HG02870 (cell line): ENCODE measurements around the gene NPDC1.
"Not testable (repeated sequence)": the region's sequence is repeated elsewhere in the genome, so short reads cannot be mapped to it uniquely, and the experiment has no call there.

Experiments used
- ATAC-seq: cut with Tn5 transposase; IDR thresholded peaks from one replicate; pipeline ENCODE4 v1.9.1; 2021; ENCODE audit warnings: mild to moderate bottlenecking, moderate library complexity; ENCODE audit not compliant: unreplicated experiment

Gene NPDC1

DNA sequence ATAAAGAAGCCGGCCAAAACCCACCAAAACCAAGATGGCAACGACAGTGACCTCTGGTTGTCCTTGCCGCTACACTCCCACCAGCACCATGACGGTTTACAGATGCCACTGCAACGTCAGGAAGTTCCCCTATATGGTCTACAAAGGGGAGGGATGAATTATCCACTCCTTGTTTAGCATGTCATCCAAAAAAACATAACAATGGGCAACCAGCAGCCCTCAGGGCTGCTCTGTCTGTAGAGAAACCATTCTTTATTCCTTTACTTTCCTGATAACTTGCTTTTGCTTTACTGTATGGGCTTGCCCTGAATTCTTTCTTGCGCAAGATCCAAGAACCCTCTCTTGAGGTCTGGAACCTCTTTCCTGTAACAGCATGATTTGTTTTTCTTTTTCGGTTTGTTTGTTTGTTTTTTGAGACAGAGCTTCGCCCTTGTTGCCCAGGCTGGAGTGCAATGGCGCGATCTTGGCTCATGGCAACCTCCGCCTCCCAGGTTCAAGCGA is 29.3 kb upstream of the NPDC1 start:
- ATAC-seq, result no peak

- ATAC-seq, result no peak
Observed at GRCh38 chr9:137074657-137075274, 28.8 kb upstream of the NPDC1 start.

GRCh38 chr9:137073992-137074399 is 28.0 kb upstream of the NPDC1 start:
- ATAC-seq, result no peak

- ATAC-seq, result no peak
Observed at GRCh38 chr9:137071282-137071681, 25.3 kb upstream of the NPDC1 start.

GRCh38 chr9:137070906-137071275 is 24.9 kb upstream of the NPDC1 start:
- peak; percentile 11 for ATAC-seq

DNA sequence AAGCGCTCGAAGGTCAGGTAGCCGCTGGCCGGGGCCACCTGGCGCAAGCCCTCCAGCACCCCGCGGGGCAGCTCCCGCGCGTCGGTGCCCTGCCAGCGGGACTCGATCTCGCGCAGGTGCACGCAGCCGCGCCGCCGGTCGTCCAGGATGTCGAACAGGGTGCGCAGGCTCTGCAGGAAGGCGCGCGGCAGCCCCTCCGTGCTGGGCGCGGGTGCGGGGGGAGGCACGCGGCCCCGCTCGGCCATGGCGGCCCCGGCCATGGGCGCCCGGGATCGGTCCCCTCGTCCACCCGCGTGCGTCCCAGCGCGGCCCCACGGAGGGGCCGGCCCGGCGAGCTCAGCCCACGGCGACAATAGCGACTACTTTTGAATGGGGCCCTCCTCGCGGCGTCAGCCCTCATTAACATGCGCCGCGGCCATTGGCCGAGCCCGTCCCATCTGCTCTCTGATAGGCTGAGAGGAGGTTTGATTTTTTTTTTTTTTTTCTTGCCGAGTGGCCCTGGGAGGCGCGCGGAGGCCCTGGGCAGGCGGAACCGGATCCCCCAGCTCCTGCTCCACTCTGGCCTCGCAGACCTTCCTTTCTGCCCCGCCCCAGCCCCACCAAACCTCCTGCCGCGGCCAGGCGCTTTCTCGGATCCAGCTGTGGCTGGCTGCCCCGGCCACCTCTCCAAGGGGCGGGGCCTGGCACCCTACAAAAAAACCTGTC is 24.4 kb upstream of the NPDC1 start, which contains the start of gene SAPCD2:
SAPCD2 (minus strand) TSS at position 357 of the 705 bp plus-strand sequence; CDS start at position 260, 97 bp downstream.
- ATAC-seq, result peak; percentile 69

DNA sequence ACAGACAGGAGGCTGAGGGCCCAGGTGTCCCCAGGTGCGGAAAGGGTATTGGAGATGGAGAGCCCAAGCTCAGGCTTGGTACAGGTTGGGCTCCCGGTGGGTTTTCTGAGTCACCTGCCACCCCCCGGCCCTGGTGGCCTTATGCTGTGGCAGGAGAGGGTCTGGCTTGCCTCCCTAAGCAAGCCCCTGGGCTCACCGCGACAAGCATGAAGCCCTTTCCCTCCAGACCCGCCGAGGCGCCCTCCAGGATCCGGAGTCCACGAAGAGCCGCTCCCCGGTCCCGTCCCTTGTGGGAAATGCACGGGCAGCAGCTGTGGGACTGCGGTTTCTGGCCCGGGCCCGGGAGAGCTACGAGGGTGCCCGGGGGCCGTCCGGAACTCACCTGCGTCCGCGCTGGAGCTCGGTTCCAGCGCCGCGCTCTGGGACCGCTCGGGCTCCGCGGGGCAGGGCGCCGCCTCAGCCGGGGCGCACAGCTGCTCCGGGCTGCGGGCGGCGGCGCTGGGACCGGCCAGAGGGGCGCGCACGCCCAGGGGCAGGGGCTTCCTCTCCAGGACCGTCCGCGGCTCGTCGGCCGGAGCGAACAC is 23.6 kb upstream of the NPDC1 start:
- ATAC-seq, result no peak

DNA sequence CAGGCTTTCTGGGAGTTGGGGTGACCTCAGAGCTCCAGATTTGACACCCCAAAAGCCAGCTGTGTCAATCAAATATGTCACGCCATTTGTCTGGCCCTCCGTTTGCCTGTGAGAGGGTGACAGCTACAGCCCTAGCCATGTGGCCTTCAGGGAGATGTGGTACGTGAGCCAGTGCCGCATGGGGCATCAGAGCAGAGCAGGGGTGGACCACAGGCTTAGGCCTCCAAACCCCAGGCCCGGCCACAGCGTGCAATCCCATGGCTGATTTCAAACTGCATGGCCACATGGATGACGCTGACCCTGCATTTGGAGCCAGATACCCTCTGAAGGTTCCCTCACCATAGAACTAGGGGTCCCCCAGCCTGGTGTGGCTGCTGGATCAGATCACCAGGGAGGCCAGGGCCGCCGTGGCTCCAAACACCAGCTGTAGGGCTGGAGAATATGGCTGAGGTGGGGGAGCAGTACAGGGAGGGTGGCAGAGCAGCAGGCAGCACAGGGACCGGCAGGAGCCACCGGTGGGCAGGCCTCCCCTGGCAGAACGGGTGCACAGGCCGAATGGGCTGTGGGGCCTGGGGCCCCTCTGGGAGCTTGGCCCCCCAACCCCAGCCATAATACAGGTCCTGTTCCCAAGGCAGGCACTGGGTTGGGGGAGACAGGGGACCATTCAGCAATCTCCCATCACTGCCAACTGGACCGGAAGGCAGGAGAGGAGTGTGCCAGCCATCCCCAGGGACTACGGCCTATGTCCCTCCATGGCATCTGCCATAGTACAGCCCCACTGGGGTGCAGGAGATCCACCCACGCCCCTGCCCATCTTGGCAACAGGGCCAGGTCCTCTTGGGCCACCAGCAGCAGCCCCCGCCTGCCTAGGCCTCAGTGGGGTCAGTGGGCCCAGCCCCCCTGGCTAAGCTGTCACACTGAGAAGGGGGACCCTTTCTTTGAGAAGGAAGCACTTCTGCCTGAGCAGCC is 22.8 kb upstream of the NPDC1 start:
- ATAC-seq, result no peak

DNA sequence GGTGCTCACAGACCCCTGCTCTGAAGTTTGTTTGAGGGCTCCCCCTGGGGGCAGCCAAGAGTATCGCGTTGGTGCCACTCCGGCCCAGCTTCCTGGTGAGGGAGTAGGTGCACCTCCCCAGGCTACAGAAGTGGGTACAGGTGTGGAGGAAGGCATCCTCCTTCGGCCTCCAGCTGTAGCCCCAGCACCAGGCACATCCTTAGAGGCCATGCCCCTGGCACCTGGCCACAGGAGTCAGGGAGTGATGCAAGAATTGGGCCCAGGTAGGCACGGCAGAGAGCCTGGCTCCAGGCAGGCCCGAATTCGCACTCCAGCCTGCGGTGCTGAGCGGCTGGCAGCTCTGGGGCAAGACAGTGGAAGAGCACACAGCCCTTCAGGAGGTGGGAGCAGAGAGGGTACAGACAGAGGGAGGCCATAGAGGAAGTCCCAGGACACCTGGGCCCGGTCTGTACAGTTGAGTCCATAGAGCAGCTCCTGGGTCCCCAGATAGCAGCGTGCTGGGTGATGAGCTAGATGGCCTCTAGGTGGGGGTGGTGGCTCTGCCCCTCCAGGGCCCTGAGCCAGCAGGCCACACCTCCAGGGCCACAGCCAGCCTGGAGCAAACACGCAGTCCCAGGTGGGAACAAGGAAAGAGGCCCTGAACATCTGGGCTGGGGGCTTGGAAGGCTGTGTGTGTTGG is 22.0 kb upstream of the NPDC1 start:
- no peak for ATAC-seq

DNA sequence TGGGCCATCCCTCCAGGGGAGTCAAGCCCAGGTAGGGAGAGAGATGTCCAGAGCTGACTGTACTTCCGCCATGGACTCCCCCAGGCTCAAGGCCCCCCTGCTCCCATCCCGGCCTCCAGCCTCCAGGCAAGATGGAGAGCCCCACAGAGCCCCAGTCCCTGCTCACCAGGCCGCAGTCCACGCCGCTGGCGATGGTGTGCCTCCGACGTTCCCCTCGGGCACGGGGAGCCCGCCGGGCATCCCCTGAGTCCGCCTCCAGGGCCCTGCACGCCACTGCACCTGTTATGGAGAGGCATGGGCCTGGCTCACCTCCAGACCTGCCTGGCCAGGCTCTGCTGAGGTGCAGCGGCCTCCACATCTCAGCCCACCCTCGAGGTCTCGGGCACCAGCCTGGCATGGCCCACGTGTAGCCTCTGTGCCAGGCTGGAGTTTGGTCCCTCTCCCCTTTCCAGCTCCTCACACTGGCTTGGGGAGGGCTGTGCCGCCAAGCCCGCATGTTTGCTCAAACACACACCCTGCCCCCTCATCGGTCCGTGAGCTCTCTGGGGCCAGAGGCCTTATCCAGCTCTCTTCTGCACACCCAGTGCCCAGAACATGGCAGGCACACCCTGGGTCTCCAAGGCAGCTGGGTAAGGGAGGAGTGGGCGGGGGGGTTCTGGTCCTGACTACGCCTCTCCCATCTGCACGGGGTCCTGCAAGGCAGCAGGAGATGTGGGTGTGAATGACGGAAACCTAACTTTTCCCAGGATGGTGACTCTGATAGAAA is 20.3 kb upstream of the NPDC1 start:
- ATAC-seq, result no peak

DNA sequence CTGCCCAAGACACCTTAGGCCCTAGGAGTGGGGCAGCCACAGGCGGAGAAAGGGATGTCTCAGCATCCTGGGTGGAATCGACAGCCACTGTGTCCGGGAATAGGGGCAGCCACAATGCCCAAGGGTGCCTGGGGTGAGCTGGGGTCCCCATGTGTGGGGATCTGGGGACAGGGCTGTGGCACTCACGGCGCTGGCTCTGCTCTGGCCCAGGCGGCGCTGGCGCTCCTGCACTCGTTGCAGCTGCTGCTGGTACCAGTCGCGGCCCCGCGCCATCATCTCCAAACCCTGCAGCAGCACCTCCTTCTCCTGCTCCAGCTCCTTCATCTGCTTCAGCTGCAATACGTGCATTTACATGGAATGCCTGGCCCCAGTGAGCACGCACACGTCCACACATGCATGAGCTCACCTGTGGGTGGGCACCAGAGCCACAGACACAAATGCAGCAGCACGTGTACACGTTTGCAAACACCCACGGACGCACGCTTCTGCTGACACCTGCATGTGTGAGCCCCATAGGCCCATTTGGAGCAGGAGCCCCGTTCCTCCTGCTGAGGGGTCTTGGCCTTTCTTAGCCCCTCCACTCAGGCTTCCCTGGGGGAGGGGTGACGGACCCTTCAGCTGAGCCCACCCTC is 19.5 kb upstream of the NPDC1 start:
- no peak for ATAC-seq

GRCh38 chr9:137064880-137065164 is 18.8 kb upstream of the NPDC1 start:
- no peak for ATAC-seq

- ATAC-seq, result no peak
Observed at GRCh38 chr9:137064027-137064879, 18.3 kb upstream of the NPDC1 start.

DNA sequence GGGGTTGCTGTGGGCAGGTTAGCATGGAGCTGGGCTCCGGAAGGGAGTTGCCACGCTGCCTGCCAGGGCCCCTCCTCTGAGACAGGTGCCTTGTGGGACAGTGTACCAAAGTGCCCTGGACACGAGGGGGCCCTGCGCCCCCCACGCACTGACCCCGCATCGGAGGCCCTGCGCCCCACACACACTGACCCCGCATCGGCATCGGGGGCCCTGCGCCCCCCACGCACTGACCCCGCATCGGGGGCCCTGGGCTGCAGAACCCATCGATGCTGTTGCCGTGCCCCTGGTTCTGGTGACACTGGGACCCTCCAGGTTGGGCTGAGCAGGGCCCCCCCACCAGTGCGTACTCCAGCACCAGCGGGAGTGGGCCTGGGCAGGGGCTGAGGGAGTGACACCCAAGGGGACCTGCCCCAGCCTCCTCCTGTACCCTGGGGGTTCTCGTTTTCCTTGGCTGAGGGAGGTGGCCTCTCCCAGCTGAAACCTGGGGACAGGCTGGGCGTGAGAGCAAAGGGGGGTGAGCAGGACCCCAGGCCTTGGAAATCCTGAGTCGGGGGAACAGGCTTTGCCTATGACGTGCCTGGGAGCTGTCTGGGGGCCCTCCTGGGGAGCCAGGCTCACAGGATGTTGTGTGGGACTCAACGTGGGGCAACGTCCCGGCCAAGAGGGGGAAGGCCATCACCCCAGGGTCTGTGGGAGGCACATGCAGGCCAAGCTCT is 17.5 kb upstream of the NPDC1 start:
- ATAC-seq, result no peak

DNA sequence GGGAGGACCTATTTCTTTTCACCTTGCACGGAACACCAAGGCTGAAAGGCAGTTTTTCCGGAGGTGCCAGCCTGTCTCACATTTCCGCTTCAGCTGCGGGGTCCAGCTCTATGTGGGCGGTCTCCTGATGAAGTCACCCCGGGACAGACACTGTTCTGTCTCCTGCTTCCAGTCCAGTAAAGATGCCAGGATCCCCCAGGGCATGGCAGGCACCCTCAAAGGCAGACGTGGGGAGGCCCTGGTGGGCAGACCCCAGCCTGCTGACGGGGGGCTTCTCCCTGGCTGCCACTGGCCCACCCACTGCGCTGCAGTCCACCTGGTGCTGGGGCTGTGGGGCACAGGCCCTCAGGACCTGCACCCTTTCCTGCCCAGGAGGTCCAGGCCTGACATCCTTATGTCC is 16.8 kb upstream of the NPDC1 start:
- ATAC-seq, result not testable (repeated sequence)

- ATAC-seq, result no peak
Observed at GRCh38 chr9:137062384-137062783, 16.4 kb upstream of the NPDC1 start.

DNA sequence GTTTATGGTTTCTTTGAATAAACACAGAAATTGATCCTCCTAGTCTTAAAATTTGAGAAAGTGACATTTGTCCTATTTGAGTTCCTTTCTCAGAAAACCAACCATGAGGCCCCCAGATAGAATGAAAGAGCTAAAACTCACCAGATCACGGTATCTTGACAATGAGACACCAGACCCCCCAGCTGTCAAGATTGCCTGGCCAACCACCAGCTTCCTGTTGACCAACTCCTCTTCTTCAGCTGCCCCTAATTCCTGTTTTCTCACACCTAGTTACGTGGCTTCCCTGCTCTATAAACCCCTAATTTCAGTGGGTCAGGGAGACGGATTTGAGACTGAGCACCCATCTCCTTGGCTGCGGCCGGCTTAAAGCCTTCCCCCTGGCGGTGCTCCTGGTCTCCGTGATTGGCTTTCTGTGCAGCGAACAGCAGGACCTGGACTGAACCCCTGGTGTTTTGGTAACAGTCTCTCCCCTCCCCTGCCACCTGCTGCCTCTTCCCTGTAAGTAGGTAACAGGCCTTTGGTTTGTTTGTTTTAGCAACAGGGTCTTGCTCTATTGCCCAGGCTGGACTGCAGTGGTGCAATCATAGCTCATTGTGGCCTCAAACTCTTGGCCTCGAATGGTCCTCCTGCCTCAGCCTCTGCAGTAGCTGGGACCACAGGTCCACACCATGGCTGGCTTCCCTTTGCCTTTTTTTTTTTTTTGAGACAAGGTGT is 12.7 kb upstream of the NPDC1 start:
- no peak for ATAC-seq
